Activated B cell treated with CpG ODN at 0.5 μM for 24 hours (primary cell): Measurements from ENCODE around the gene PPP1CA. TPM values are rescaled to one million over a fixed set of nuclear protein-coding genes. Genes with fewer than 3 reads are reported as not detected.
A peak's percentile ranks its signal among the peaks of the same experiment; 100 is the strongest.

Source experiments
- ATAC-seq: fragments of 200-7000 bp; cut with Tn5 transposase; one replicate; pipeline ENCODE4 v1.10.0; 2021; ENCODE audit warnings: low read depth, mild to moderate bottlenecking, moderate library complexity
- CTCF ChIA-PET: fragments of 350-600 bp; sonication (Branson Sonifier 250); formaldehyde crosslinking; loops from one replicate; lab custom pipeline; 2021; ENCODE audit warnings: antibody characterized with exemption; lab: Charles Lee
- POLR2A ChIA-PET: fragments of 350-600 bp; sonication (Branson Sonifier 250); formaldehyde crosslinking; loops from one replicate; lab custom pipeline; 2021; ENCODE audit warnings: antibody characterized with exemption; lab: Charles Lee
- DNase-seq: peaks from one replicate; pipeline ENCODE4 v3.0.0; 2022
- H3K27ac Mint-ChIP-seq: one replicate; pipeline ENCODE4 v1.8.0; 2020; ENCODE audit warnings: mixed read lengths
- H3K27me3 Mint-ChIP-seq: one replicate; pipeline ENCODE4 v1.8.0; 2021; ENCODE audit warnings: mixed read lengths
- H3K36me3 Mint-ChIP-seq: one replicate; pipeline ENCODE4 v1.8.0; 2021; ENCODE audit warnings: low read depth, mixed read lengths
- H3K4me1 Mint-ChIP-seq: one replicate; pipeline ENCODE4 v1.8.0; 2021; ENCODE audit warnings: mixed read lengths
- H3K4me3 Mint-ChIP-seq: one replicate; pipeline ENCODE4 v1.8.0; 2020; ENCODE audit warnings: mild to moderate bottlenecking, mixed read lengths
- H3K9me3 Mint-ChIP-seq: one replicate; pipeline ENCODE4 v1.8.0; 2020; ENCODE audit warnings: mixed read lengths
- intact Hi-C: fragments of 100-400 bp; cut with micrococcal nuclease; formaldehyde crosslinking; loops from one replicate; pipeline ENCODE4 v1.15.1; 2024
- total RNA-seq: library from RNA; stranded (reverse); gene quantifications from 2 replicates; pipeline ENCODE4 v1.2.3, GENCODE V29; 2022
- TF ChIP-seq, protein P1 (sequence below): fragments of 200-600 bp; IDR thresholded peaks from one replicate; pipeline ENCODE4 v1.8.0; 2022; ENCODE audit warnings: antibody characterized with exemption, mild to moderate bottlenecking

The PPP1CA gene
- total RNA-seq, 1 donor from 2014 or later, result 349 TPM

DNA sequence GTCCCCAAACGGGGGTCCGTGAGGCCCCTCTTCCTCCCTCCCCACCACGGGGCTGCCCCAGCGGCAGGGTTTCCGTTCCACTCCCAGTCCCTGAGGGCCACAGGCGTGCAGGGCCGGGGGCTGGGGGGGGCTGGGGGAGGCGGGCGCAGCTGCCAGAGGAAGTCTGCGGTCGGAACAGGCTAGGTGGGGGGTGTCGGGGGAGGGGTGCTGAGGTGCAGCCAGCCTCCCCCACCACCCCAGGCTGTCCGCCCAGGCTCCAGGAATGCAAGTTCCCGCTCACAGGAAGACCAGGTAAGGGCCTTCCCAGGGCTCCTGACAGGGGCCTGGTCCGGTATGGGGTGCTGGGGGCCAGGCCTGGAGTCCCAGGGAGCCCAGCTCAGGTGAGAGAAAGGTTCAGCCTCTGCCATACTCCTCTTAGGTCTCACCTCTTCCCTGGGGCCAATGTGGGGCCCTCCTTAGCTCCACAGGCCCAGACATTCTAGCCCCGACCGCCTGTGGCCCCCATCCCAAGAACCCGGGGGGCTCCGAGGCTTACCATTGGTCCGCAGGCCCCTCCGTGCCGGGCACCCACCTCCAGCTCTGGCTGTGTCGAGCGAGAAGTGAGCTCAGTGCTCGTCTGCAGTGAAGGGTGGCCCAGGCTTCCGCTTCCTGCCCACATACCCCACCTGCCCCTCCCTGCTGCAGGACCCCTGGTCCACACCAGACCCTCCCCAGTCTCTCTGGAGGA lies 35.6 kb upstream of the PPP1CA start, which contains the start of gene PTPRCAP:
Gene PTPRCAP, minus strand, starts transcription at position 601 of the 727 bp plus-strand sequence. Its CDS starts 63 bp downstream, at position 538.
- H3K27me3 Mint-ChIP-seq, result no peaks in the 10 kb centered on the region
- peak; percentile 49 for ATAC-seq
- peaks cover 47% of the 10 kb centered on the region for H3K36me3 Mint-ChIP-seq
- peak within 1 kb of the TSS; percentile 96 for H3K27ac Mint-ChIP-seq
- H3K9me3 Mint-ChIP-seq, result no peaks in the 10 kb centered on the region
- intact Hi-C loops, result loop anchor here (1.0 to 2.0 kb wide), 5 partner anchors 9 to 36 kb away; partner anchors contain the start of genes PPP1CA and TMEM134
- TF ChIP-seq, protein P1, sequence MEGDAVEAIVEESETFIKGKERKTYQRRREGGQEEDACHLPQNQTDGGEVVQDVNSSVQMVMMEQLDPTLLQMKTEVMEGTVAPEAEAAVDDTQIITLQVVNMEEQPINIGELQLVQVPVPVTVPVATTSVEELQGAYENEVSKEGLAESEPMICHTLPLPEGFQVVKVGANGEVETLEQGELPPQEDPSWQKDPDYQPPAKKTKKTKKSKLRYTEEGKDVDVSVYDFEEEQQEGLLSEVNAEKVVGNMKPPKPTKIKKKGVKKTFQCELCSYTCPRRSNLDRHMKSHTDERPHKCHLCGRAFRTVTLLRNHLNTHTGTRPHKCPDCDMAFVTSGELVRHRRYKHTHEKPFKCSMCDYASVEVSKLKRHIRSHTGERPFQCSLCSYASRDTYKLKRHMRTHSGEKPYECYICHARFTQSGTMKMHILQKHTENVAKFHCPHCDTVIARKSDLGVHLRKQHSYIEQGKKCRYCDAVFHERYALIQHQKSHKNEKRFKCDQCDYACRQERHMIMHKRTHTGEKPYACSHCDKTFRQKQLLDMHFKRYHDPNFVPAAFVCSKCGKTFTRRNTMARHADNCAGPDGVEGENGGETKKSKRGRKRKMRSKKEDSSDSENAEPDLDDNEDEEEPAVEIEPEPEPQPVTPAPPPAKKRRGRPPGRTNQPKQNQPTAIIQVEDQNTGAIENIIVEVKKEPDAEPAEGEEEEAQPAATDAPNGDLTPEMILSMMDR, result no peak
- peak within 1 kb of the TSS; percentile 96 for H3K4me3 Mint-ChIP-seq
- CTCF ChIA-PET, result interaction anchor here (0.7 to 4.9 kb wide), 16 partner anchors 17 to 91 kb away, joined by 3 to 25 read pairs (median 4); partner anchors contain the start of genes AIP, PITPNM1, PPP1CA and RAD9A
- peaks cover 83% of the 10 kb centered on the region for H3K4me1 Mint-ChIP-seq
- POLR2A ChIA-PET, result interaction anchor here (0.5 to 26.0 kb wide), 29 partner anchors 10 to 1476 kb away, joined by 3 to 1417 read pairs (median 9); partner anchors contain the start of genes AIP, ANKRD13D, CABP4 and CARNS1
- DNase-seq, result peak; percentile 77

DNA sequence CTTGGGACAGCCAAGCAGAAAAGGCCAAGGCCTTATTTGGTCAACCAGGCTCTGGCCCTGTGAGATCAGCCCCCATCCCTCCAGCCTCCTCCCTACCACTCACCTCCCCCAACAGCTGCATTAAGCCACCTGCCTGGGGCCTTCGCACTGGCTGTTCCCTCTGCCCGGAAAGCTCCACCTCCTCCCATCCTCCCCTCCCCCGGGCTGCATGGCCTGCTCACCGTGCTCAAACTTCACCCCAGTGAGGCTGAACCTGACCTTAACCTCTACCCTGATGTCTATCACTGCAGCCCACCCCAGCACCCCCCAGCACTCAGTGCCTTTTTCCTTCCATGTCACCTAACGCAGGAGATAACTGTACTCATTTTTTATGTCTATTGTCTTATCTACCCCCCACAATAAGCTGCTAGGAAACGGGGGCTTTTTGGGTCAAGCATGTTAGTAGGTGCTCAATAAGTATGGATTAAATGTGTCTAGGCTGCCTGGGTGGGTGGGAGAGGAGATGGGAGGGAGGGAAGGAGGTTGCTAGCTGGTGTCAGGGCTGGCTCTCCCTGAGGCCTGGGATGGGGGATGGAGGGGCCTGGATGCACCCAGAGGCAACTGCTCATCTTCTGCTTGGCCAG lies 34.9 kb upstream of the PPP1CA start:
- TF ChIP-seq, protein P1, result no peak
- ChIA-PET CTCF (interaction anchor here (0.5 to 4.9 kb wide), 13 partner anchors 13 to 69 kb away, joined by 3 to 25 read pairs (median 4); partner anchors contain the start of genes AIP, PITPNM1, PPP1CA and RAD9A), POLR2A (interaction anchor here (0.6 to 26.0 kb wide), 27 partner anchors 9 to 1475 kb away, joined by 3 to 1417 read pairs (median 9); partner anchors contain the start of genes AIP, CABP4, CARNS1 and CDK2AP2)
- H3K4me1 Mint-ChIP-seq, result peaks cover 83% of the 10 kb centered on the region
- peaks cover 54% of the 10 kb centered on the region for H3K36me3 Mint-ChIP-seq
- H3K27me3 Mint-ChIP-seq, result no peaks in the 10 kb centered on the region
- H3K27ac Mint-ChIP-seq, result peak overlapping the region; percentile 96
- H3K9me3 Mint-ChIP-seq, result no peaks in the 10 kb centered on the region
- H3K4me3 Mint-ChIP-seq, result peak overlapping the region; percentile 96
- intact Hi-C loops, result loop anchor here (1.0 to 2.0 kb wide), 8 partner anchors 8 to 70 kb away; partner anchors contain the start of genes AIP, PPP1CA, RPS6KB2 and TMEM134
- peak; percentile 65 for DNase-seq
- ATAC-seq, result peak; percentile 43

DNA sequence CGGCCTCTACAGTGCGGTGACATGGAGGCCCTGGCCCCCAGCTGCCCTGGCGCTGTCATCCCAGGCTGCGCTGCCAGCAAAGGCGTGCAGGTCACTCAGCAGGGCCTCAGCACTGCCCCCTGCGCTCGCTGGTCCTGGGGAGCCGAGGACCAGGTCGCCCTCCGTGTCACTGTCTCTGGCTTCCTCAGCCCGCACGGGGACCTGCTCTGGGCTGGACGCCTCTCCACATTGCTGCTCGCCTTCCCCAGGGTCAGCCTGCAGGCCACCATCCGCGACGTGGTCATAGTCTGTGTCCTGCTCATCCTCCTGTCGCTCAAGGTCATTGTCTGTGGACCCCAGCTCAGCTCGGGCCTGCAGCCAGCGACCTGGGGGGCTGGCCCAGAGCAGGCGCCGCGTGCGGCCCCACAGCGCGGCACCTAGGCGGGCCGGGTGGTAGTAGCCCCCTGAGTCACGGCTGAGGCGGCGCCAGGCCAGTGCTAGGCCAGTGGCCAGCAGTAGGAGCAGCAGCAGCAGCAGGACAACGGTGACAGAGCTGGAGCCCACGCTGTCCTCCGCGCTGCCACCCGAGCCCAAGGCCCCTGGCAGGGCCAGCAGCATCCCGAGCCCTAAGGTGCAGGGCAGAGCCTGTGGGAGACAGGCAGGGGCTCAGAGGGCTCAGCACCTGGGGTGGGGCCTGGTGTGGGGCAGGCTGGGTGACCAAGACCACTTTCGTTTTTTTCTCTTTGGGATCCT lies 34.2 kb upstream of the PPP1CA start:
- peak overlapping the region; percentile 96 for H3K4me3 Mint-ChIP-seq
- H3K27me3 Mint-ChIP-seq, result no peaks in the 10 kb centered on the region
- TF ChIP-seq, protein P1, result no peak
- ChIA-PET POLR2A (interaction anchor here (0.7 to 26.0 kb wide), 20 partner anchors 8 to 594 kb away, joined by 3 to 1417 read pairs (median 10); partner anchors contain the start of genes AIP, CABP4, CARNS1 and CDK2AP2), CTCF (interaction anchor here (0.5 to 4.9 kb wide), 10 partner anchors 13 to 70 kb away, joined by 3 to 25 read pairs (median 4); partner anchors contain the start of genes PITPNM1, PPP1CA, RAD9A and TBC1D10C)
- peak; percentile 7 for ATAC-seq
- intact Hi-C loops, result loop anchor here (1.0 to 2.0 kb wide), 4 partner anchors 8 to 70 kb away; partner anchors contain the start of genes AIP and RPS6KB2
- H3K27ac Mint-ChIP-seq, result peak overlapping the region; percentile 96
- peaks cover 58% of the 10 kb centered on the region for H3K36me3 Mint-ChIP-seq
- H3K4me1 Mint-ChIP-seq, result peaks cover 77% of the 10 kb centered on the region
- no peak for DNase-seq
- no peaks in the 10 kb centered on the region for H3K9me3 Mint-ChIP-seq

DNA sequence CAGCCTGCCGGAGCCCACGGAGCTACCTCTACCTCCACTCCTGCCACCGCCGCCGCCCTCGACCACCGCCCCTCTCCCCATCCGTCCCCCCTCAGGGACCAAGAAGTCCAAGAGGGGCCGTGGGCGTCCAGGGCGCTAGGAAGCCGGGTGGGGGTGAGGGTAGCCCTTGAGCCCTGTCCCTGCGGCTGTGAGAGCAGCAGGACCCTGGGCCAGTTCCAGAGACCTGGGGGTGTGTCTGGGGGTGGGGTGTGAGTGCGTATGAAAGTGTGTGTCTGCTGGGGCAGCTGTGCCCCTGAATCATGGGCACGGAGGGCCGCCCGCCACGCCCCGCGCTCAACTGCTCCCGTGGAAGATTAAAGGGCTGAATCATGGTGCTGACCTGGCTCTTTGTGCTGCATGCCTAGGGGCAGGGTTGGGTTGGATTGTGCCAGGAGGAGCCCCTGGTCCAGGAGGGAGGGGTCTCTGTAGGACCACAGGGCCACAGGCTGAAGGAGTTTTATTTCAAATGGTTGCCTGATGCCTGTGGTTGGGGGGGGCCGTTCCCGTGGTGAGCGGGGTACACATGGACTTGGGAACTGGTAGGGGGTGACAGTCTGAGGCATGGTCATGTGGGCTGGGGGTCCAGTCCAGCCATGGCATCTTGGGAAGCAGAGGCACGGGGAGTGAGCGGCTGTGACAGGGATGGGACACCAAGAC lies 33.5 kb upstream of the PPP1CA start:
- no peak for ATAC-seq
- TF ChIP-seq, protein P1, result no peak
- intact Hi-C loops, result no loop called here
- peak overlapping the region; percentile 96 for H3K4me3 Mint-ChIP-seq
- DNase-seq, result no peak
- no peaks in the 10 kb centered on the region for H3K27me3 Mint-ChIP-seq
- H3K9me3 Mint-ChIP-seq, result no peaks in the 10 kb centered on the region
- POLR2A ChIA-PET, result interaction anchor here (2.1 to 26.0 kb wide), 10 partner anchors 12 to 81 kb away, joined by 6 to 1417 read pairs (median 104); partner anchors contain the start of genes AIP, CABP4, CARNS1 and CORO1B
- peak overlapping the region; percentile 96 for H3K27ac Mint-ChIP-seq
- CTCF ChIA-PET, result interaction anchor here (4.9 kb wide), 1 partner anchor 34 kb away, joined by 25 read pairs; the partner anchor contains the start of gene PPP1CA
- H3K36me3 Mint-ChIP-seq, result peaks cover 63% of the 10 kb centered on the region
- peaks cover 70% of the 10 kb centered on the region for H3K4me1 Mint-ChIP-seq
